ENCODE results near the gene TSPO2. TPM values are rescaled to one million over a fixed set of nuclear protein-coding genes. Genes with fewer than 3 reads are reported as not detected.
A peak's percentile ranks its signal among the peaks of the same experiment; 100 is the strongest.
"Not testable (repeated sequence)": the region's sequence is repeated elsewhere in the genome, so short reads cannot be mapped to it uniquely, and the experiment has no call there.

TSPO2 gene
- total RNA-seq, 2 donors from 2014 or later, result not detected

- H3K9me3 ChIP-seq, result no peaks in the 10 kb centered on the region
- peaks cover 10% of the 10 kb centered on the region for H3K4me1 ChIP-seq (replicated peaks)
- H3K27ac ChIP-seq, result no peak overlapping the region
- H3K4me3 ChIP-seq, result no peak overlapping the region
- TF ChIP-seq POLR2AphosphoS5 (IDR thresholded peaks at IDR 0.05) (no peak), POLR2A (IDR thresholded peaks at IDR 0.05) (no peak)
- TF ChIP-seq, protein P1, sequence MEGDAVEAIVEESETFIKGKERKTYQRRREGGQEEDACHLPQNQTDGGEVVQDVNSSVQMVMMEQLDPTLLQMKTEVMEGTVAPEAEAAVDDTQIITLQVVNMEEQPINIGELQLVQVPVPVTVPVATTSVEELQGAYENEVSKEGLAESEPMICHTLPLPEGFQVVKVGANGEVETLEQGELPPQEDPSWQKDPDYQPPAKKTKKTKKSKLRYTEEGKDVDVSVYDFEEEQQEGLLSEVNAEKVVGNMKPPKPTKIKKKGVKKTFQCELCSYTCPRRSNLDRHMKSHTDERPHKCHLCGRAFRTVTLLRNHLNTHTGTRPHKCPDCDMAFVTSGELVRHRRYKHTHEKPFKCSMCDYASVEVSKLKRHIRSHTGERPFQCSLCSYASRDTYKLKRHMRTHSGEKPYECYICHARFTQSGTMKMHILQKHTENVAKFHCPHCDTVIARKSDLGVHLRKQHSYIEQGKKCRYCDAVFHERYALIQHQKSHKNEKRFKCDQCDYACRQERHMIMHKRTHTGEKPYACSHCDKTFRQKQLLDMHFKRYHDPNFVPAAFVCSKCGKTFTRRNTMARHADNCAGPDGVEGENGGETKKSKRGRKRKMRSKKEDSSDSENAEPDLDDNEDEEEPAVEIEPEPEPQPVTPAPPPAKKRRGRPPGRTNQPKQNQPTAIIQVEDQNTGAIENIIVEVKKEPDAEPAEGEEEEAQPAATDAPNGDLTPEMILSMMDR (IDR thresholded peaks at IDR 0.05), result no peak
- no peaks in the 10 kb centered on the region for H3K27me3 ChIP-seq (replicated peaks; ENCODE audit: insufficient read depth)
- no peaks in the 10 kb centered on the region for H3K36me3 ChIP-seq
- intact Hi-C loops (cut with DNase I), result no loop called here
- 87% methylated on average over 4 of the region's 4 CpGs for WGBS
- no peak for DNase-seq (ENCODE audit: low spot score)
These were observed 43.6 kb upstream of the TSPO2 start for GRCh38 chr6:40998661-40999060.

DNA sequence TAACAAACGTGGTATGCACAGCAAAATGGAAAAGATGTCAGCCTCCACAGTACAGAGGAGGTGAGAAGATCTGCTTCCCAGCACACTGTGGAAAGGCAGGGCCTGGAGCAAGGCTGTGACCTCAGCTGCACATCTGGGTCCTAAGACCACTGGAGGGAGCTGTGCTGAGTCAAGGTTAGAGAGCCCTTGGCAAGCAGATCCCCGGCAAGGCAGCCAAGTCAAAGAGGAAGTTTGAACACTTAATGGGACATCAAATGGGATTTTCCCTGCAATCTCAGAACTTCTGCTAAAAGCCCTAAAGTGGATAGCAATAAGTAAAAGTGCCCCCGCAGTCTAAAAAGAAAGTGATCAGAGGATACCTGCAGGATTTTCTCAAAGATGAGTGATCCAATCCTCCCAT is 42.7 kb upstream of the TSPO2 start:
- WGBS, result 44% methylated on average over 3 of the region's 3 CpGs
- no peaks in the 10 kb centered on the region for H3K36me3 ChIP-seq
- no peak overlapping the region for H3K27ac ChIP-seq
- intact Hi-C loops (cut with DNase I), result no loop called here
- H3K27me3 ChIP-seq (replicated peaks; ENCODE audit: insufficient read depth), result no peaks in the 10 kb centered on the region
- peak; percentile 11 for DNase-seq (ENCODE audit: low spot score)
- H3K9me3 ChIP-seq, result no peaks in the 10 kb centered on the region
- H3K4me3 ChIP-seq, result no peak overlapping the region
- TF ChIP-seq POLR2AphosphoS5 (IDR thresholded peaks at IDR 0.05), result no peak
- TF ChIP-seq, protein P1 (IDR thresholded peaks at IDR 0.05), result peak in 1 of 4 experiments; percentile 28
- TF ChIP-seq POLR2A (IDR thresholded peaks at IDR 0.05), result no peak
- peaks cover 10% of the 10 kb centered on the region for H3K4me1 ChIP-seq (replicated peaks)

- Histone ChIP-seq H3K9me3 (no peaks in the 10 kb centered on the region), H3K4me3 (no peak overlapping the region), H3K4me1 (replicated peaks) (peaks cover 10% of the 10 kb centered on the region), H3K27me3 (replicated peaks; ENCODE audit: insufficient read depth) (no peaks in the 10 kb centered on the region), H3K27ac (no peak overlapping the region), H3K36me3 (no peaks in the 10 kb centered on the region)
- WGBS, result 78% methylated on average over 4 of the region's 4 CpGs
- no peak for TF ChIP-seq POLR2AphosphoS5 (IDR thresholded peaks at IDR 0.05)
- TF ChIP-seq, protein P1 (IDR thresholded peaks at IDR 0.05), result no peak
- no peak for TF ChIP-seq POLR2A (IDR thresholded peaks at IDR 0.05)
- DNase-seq (ENCODE audit: low spot score), result no peak
- intact Hi-C loops (cut with DNase I), result no loop called here
These were observed 42.0 kb upstream of the TSPO2 start for GRCh38 chr6:41000248-41000647.

DNA sequence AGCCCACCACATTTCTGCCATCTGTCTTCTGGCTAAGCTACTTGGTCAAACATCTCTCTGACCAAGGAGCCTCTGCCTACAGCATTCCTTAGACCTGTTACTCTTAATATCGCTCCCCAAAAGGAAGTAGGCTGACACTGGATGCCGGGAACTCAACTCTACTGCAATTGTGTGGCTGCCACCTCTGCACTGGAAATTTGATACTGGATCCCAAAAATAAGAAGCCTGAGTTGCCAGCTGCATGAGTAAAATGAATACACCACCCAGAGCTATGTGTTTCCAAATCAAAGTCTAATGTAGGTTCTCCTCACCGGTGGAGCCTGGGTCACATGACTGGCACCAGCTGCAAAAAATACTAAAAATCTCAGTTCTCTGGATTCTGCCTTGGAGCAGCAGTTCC is 40.1 kb upstream of the TSPO2 start:
- H3K4me3 ChIP-seq, result no peak overlapping the region
- 79% methylated on average over 3 of the region's 3 CpGs for WGBS
- DNase-seq (ENCODE audit: low spot score), result no peak
- H3K4me1 ChIP-seq (replicated peaks), result no peaks in the 10 kb centered on the region
- no peaks in the 10 kb centered on the region for H3K9me3 ChIP-seq
- H3K27ac ChIP-seq, result no peak overlapping the region
- H3K27me3 ChIP-seq (replicated peaks; ENCODE audit: insufficient read depth), result no peaks in the 10 kb centered on the region
- intact Hi-C loops (cut with DNase I), result no loop called here
- no peaks in the 10 kb centered on the region for H3K36me3 ChIP-seq
- TF ChIP-seq POLR2AphosphoS5 (IDR thresholded peaks at IDR 0.05) (no peak), POLR2A (IDR thresholded peaks at IDR 0.05) (no peak)
- TF ChIP-seq, protein P1 (IDR thresholded peaks at IDR 0.05), result no peak

GRCh38 chr6:41006217-41006616 is 36.0 kb upstream of the TSPO2 start:
- H3K9me3 ChIP-seq; intact Hi-C loops (cut with DNase I); H3K4me3 ChIP-seq; H3K27ac ChIP-seq; H3K4me1 ChIP-seq (replicated peaks); H3K27me3 ChIP-seq (replicated peaks; ENCODE audit: insufficient read depth); H3K36me3 ChIP-seq: not testable (repeated sequence)
- TF ChIP-seq, protein P1 (IDR thresholded peaks at IDR 0.05), result peak in 3 of 4 experiments; percentile 42 to 62 (median 60)
- TF ChIP-seq POLR2AphosphoS5 (IDR thresholded peaks at IDR 0.05), result peak; percentile 10
- 33% methylated on average over 7 of the region's 7 CpGs for WGBS
- DNase-seq (ENCODE audit: low spot score), result peak; percentile 43

- intact Hi-C loops (cut with DNase I); H3K9me3 ChIP-seq; H3K27ac ChIP-seq; H3K36me3 ChIP-seq; H3K4me1 ChIP-seq (replicated peaks); H3K27me3 ChIP-seq (replicated peaks; ENCODE audit: insufficient read depth); H3K4me3 ChIP-seq; DNase-seq (ENCODE audit: low spot score): not testable (repeated sequence)
- WGBS, result 93% methylated on average over 4 of the region's 4 CpGs
These were observed 35.3 kb upstream of the TSPO2 start for GRCh38 chr6:41006980-41007379.

All from prostate gland (tissue), 2 donors.